ENCODE data around the gene TMEM204. TPM values are rescaled to one million over a fixed set of nuclear protein-coding genes. Genes with fewer than 3 reads are reported as not detected.

Gene TMEM204
- polyA plus RNA-seq, 1 of the 3 experiments (the other 2 are of a cell fraction): 2.3 TPM

- H3K9ac ChIP-seq: no peak overlapping the region
- no peaks in the 10 kb centered on the region for H4K20me1 ChIP-seq (ENCODE audit: insufficient read depth)
- H3K9me2 ChIP-seq: no peaks in the 10 kb centered on the region
- H3K27me3 ChIP-seq (ENCODE audit: insufficient read depth): no peaks in the 10 kb centered on the region
- no peak for DNase-seq
- TF ChIP-seq TCF12 (IDR thresholded peaks at IDR 0.05) (no peak), PBX3 (IDR thresholded peaks at IDR 0.05) (no peak), MXI1 (IDR thresholded peaks at IDR 0.05; ENCODE audit: low read depth, low read length) (no peak), EP300 (IDR thresholded peaks at IDR 0.05; ENCODE audit: borderline replicate concordance in 1 of 2, low read depth in 1 of 2, low read length in 1 of 2) (no peak), IRF3 (IDR thresholded peaks at IDR 0.05; ENCODE audit: low read depth, low read length) (no peak), SMC3 (IDR thresholded peaks at IDR 0.05; ENCODE audit: low read depth, low read length) (no peak), GATA2 (CRISPR knock-in tag; IDR thresholded peaks at IDR 0.05) (no peak), SIN3A (IDR thresholded peaks at IDR 0.05; ENCODE audit: borderline replicate concordance, low read depth, low read length) (no peak), YY1 (IDR thresholded peaks at IDR 0.05; ENCODE audit: low read depth) (no peak)
- H3K4me1 ChIP-seq (ENCODE audit: control insufficient read depth in 1 of 2, insufficient read depth in 2 of 2, low read depth in 1 of 2, low read length in 1 of 2): no peaks in the 10 kb centered on the region
- no peak overlapping the region for H2AFZ ChIP-seq (ENCODE audit: low read depth)
- ChIA-PET CTCF (interaction anchor here (1.5 kb wide), 1 partner anchor 9 kb away, joined by 5 read pairs; no protein-coding TSS in a partner anchor), POLR2A (no interaction called here)
- H3F3A ChIP-seq (replicated peaks; ENCODE audit: insufficient read depth): no peaks in the 10 kb centered on the region
- no peak overlapping the region for H3K4me2 ChIP-seq
- H3K79me2 ChIP-seq (ENCODE audit: insufficient read depth): no peaks in the 10 kb centered on the region
- no peak overlapping the region for H3K4me3 ChIP-seq (ENCODE audit: low read depth in 2 of 2, low read length in 1 of 2)
- H3K36me3 ChIP-seq (replicated peaks in 1 of 2; ENCODE audit: control insufficient read depth in 1 of 2, insufficient read depth in 2 of 2, low read length in 1 of 2): peaks cover 5 to 16% of the 10 kb centered on the region in 2 experiments
- H3K27ac ChIP-seq (ENCODE audit: low read depth in 2 of 2, low read length in 1 of 2): no peak overlapping the region
- H3K9me3 ChIP-seq: no peaks in the 10 kb centered on the region
These were observed 42.1 kb downstream of the TMEM204 start for GRCh38 chr16:1575578-1575977.

- H3F3A ChIP-seq (replicated peaks; ENCODE audit: insufficient read depth): no peaks in the 10 kb centered on the region
- H3K4me3 ChIP-seq (ENCODE audit: low read depth in 2 of 2, low read length in 1 of 2): no peak overlapping the region
- H3K9ac ChIP-seq: no peak overlapping the region
- DNase-seq: no peak
- no peaks in the 10 kb centered on the region for H3K79me2 ChIP-seq (ENCODE audit: insufficient read depth)
- peaks cover 5 to 25% of the 10 kb centered on the region in 2 experiments for H3K36me3 ChIP-seq (replicated peaks in 1 of 2; ENCODE audit: control insufficient read depth in 1 of 2, insufficient read depth in 2 of 2, low read length in 1 of 2)
- H3K4me2 ChIP-seq: no peak overlapping the region
- WGBS (ENCODE audit: low lambda C conversion rate): 84% methylated on average over 5 of the region's 5 CpGs
- no peaks in the 10 kb centered on the region for H3K27me3 ChIP-seq (ENCODE audit: insufficient read depth)
- CTCF ChIA-PET: no interaction called here
- H3K4me1 ChIP-seq (ENCODE audit: control insufficient read depth in 1 of 2, insufficient read depth in 2 of 2, low read depth in 1 of 2, low read length in 1 of 2): no peaks in the 10 kb centered on the region
- TF ChIP-seq EP300 (IDR thresholded peaks at IDR 0.05; ENCODE audit: borderline replicate concordance in 1 of 2, low read depth in 1 of 2, low read length in 1 of 2) (no peak), MXI1 (IDR thresholded peaks at IDR 0.05; ENCODE audit: low read depth, low read length) (no peak), ZBTB33 (IDR thresholded peaks at IDR 0.05; ENCODE audit: borderline replicate concordance, low read depth) (no peak), TAF1 (IDR thresholded peaks at IDR 0.05; ENCODE audit: borderline replicate concordance, low read depth, low read length) (no peak), MAX (IDR thresholded peaks at IDR 0.05; ENCODE audit: low read depth) (no peak), SMC3 (IDR thresholded peaks at IDR 0.05; ENCODE audit: low read depth, low read length) (no peak), IRF3 (IDR thresholded peaks at IDR 0.05; ENCODE audit: low read depth, low read length) (no peak)
- H3K9me2 ChIP-seq: no peaks in the 10 kb centered on the region
- no peaks in the 10 kb centered on the region for H3K9me3 ChIP-seq
- H4K20me1 ChIP-seq (ENCODE audit: insufficient read depth): no peaks in the 10 kb centered on the region
- H3K27ac ChIP-seq (ENCODE audit: low read depth in 2 of 2, low read length in 1 of 2): no peak overlapping the region
- H2AFZ ChIP-seq (ENCODE audit: low read depth): no peak overlapping the region
- POLR2A ChIA-PET: no interaction called here
These were observed 45.7 kb downstream of the TMEM204 start for GRCh38 chr16:1579214-1579613.
